ENCODE results near the gene PDCD10. TPM values are rescaled to one million over a fixed set of nuclear protein-coding genes. Genes with fewer than 3 reads are reported as not detected.

PDCD10 gene
- total RNA-seq, 4 donors from 2014 or later, result 53.6 to 95.4 (median 68.5) TPM

DNA sequence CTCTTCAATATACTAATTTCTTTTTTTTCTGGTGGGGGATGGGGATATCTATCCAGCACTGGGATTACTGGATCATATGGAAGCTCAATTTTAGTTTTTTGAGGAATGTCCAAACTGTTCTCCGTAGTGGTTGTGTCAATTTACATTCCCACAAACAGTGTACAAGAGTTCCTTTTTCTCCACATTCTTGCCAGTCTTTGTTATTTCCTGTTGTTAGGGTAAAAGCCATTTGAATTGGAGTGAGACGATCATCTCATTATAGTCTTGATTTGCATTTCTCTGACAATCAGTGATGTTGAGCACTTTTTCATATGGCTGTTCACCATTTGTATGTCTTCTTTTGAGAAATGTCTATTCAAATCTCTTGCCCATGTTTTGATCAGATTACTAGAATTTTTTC lies 68.1 kb downstream of the PDCD10 start:
- Histone ChIP-seq H3K4me1 (no peaks in the 10 kb centered on the region), H3K27ac (no peak overlapping the region), H3K36me3 (peaks cover 0 to 7% of the 10 kb centered on the region in 2 donors), H3K9me3 (no peaks in the 10 kb centered on the region), H3K27me3 (no peaks in the 10 kb centered on the region), H3K4me3 (no peak overlapping the region)
- 69 to 83% methylated on average over 1 to 2 of the region's 2 CpGs for WGBS, 2 donors (ENCODE audit: low coverage in 1 of 2)
- no peak for TF ChIP-seq POLR2AphosphoS5 (IDR thresholded peaks at IDR 0.05)
- ATAC-seq, result no peak

DNA sequence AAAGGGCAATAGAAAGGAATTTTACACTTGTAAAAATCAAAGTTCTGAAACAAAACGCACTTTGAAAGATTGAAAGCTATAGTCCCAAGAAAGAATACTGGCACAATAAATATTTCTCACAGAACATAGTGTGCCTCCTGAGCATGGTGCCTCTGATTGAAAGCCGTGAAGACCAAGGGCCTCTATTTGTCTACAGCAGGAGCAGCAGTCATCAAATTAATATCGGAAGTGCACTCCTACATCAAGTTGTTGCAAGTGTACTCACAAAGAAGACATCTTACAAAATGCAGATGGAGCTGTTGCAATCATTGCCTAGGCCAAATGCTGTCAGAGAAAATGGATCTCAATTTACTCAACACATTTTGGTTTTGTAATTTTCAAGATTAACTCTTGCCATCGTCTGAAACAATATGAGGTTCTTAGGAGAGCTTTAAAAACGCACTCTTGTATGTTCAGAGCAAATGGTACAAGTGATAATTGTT lies 71.7 kb downstream of the PDCD10 start:
- 71 to 79% methylated on average over 5 of the region's 5 CpGs for WGBS, 2 donors (ENCODE audit: low coverage in 1 of 2)
- no peaks in the 10 kb centered on the region for H3K9me3 ChIP-seq
- H3K4me3 ChIP-seq, result no peak overlapping the region
- H3K4me1 ChIP-seq, result no peaks in the 10 kb centered on the region
- H3K27ac ChIP-seq, result no peak overlapping the region
- no peak for ATAC-seq
- no peaks in the 10 kb centered on the region for H3K36me3 ChIP-seq
- no peaks in the 10 kb centered on the region for H3K27me3 ChIP-seq
- TF ChIP-seq, protein P1, sequence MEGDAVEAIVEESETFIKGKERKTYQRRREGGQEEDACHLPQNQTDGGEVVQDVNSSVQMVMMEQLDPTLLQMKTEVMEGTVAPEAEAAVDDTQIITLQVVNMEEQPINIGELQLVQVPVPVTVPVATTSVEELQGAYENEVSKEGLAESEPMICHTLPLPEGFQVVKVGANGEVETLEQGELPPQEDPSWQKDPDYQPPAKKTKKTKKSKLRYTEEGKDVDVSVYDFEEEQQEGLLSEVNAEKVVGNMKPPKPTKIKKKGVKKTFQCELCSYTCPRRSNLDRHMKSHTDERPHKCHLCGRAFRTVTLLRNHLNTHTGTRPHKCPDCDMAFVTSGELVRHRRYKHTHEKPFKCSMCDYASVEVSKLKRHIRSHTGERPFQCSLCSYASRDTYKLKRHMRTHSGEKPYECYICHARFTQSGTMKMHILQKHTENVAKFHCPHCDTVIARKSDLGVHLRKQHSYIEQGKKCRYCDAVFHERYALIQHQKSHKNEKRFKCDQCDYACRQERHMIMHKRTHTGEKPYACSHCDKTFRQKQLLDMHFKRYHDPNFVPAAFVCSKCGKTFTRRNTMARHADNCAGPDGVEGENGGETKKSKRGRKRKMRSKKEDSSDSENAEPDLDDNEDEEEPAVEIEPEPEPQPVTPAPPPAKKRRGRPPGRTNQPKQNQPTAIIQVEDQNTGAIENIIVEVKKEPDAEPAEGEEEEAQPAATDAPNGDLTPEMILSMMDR (IDR thresholded peaks at IDR 0.05), result no peak
- no peak for TF ChIP-seq POLR2A (IDR thresholded peaks at IDR 0.05)
- TF ChIP-seq EP300 (IDR thresholded peaks at IDR 0.05), result no peak
- TF ChIP-seq POLR2AphosphoS5 (IDR thresholded peaks at IDR 0.05), result no peak

GRCh38 chr3:167657684-167658225 lies 76.9 kb downstream of the PDCD10 start:
- TF ChIP-seq POLR2AphosphoS5 (IDR thresholded peaks at IDR 0.05), result no peak

GRCh38 chr3:167656821-167657220 lies 77.9 kb downstream of the PDCD10 start:
- no peak overlapping the region for H3K27ac ChIP-seq
- no peak for ATAC-seq
- H3K27me3 ChIP-seq, result no peaks in the 10 kb centered on the region
- peaks cover 0 to 3% (median 0%) of the 10 kb centered on the region in 3 donors for H3K4me1 ChIP-seq
- TF ChIP-seq POLR2A (IDR thresholded peaks at IDR 0.05), result no peak
- TF ChIP-seq EP300 (IDR thresholded peaks at IDR 0.05), result no peak
- TF ChIP-seq, protein P1 (IDR thresholded peaks at IDR 0.05), result no peak
- no peak for TF ChIP-seq POLR2AphosphoS5 (IDR thresholded peaks at IDR 0.05)
- H3K9me3 ChIP-seq, result no peaks in the 10 kb centered on the region
- H3K36me3 ChIP-seq, result no peaks in the 10 kb centered on the region
- WGBS, 2 donors (ENCODE audit: low coverage in 1 of 2), result 67 to 78% methylated on average over 1 of the region's 1 CpG
- H3K4me3 ChIP-seq, result no peak overlapping the region

More at GRCh38 chr3:167657684-167658225, 76.9 kb downstream of the PDCD10 start:
- Histone ChIP-seq H3K4me1 (peaks cover 0 to 2% (median 0%) of the 10 kb centered on the region in 3 donors), H3K27me3 (no peaks in the 10 kb centered on the region), H3K27ac (no peak overlapping the region), H3K9me3 (no peaks in the 10 kb centered on the region), H3K4me3 (no peak overlapping the region), H3K36me3 (no peaks in the 10 kb centered on the region)
- WGBS, 2 donors (ENCODE audit: low coverage in 1 of 2), result 80 to 82% methylated on average over 1 to 3 of the region's 3 CpGs
- no peak for ATAC-seq

DNA sequence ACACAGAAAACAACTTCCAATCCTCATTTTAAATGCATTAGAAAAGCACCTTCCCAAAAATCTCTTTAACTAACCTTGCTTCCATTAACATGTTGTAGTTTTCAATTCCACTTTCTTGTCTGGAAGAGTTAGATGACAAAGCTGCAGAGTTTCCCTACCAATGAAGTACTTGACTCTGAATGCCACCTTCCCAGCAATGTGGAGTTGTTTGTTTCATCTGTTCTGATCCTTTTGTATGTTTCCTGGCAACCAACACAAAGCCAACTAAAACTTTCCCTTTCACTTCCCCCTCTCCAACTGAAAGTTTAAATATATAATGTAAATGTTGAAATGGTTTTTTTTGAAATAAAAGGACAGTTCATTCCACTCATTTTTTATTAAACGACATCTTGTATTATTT lies 80.9 kb downstream of the PDCD10 start, which contains the start of gene WDR49:
WDR49 (minus strand) TSS at position 183 of the 400 bp plus-strand sequence. CDS start 517 bp downstream, outside the sequence.
- no peak for ATAC-seq
- Histone ChIP-seq H3K27ac (peak within 1 kb of the TSS; percentile 23 to 59 (median 33)), H3K4me3 (peak within 1 kb of the TSS; percentile 4 to 5), H3K4me1 (peaks cover 0 to 3% (median 0%) of the 10 kb centered on the region in 3 donors), H3K27me3 (no peaks in the 10 kb centered on the region), H3K9me3 (no peaks in the 10 kb centered on the region), H3K36me3 (no peaks in the 10 kb centered on the region)
- TF ChIP-seq POLR2AphosphoS5 (IDR thresholded peaks at IDR 0.05) (no peak), EP300 (IDR thresholded peaks at IDR 0.05) (no peak), POLR2A (IDR thresholded peaks at IDR 0.05) (no peak)
- TF ChIP-seq, protein P1 (IDR thresholded peaks at IDR 0.05), result no peak
- 10 to 11% methylated on average over 1 of the region's 1 CpG for WGBS, 2 donors (ENCODE audit: low coverage in 1 of 2)

DNA sequence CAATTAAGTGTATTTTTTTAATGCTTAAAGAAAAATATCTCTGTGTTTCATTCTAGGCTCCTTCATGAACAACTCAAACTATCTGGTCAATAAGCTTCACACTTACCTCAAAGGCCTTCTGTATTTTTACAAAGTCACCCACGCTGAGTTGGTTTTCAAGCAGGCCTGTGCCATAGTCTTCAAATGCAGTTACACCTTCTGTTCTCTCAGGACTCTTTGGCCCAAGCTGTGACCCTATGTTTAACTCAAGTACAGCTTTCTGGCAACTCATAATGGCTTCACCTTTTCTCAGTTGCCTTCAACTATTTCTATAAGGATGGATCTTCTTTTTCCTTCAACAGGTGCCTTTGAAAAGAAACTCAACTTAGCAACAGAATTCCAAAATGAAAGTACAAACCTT lies 81.5 kb downstream of the PDCD10 start:
- Histone ChIP-seq H3K4me1 (peaks cover 0 to 3% (median 0%) of the 10 kb centered on the region in 3 donors), H3K27me3 (no peaks in the 10 kb centered on the region), H3K27ac (peak overlapping the region; percentile 23 to 59 (median 33)), H3K9me3 (no peaks in the 10 kb centered on the region), H3K4me3 (peak overlapping the region in 1 of 2 donors; percentile 4), H3K36me3 (no peaks in the 10 kb centered on the region)
- 69 to 71% methylated on average over 1 of the region's 1 CpG for WGBS, 2 donors (ENCODE audit: low coverage in 1 of 2)
- TF ChIP-seq, protein P1 (IDR thresholded peaks at IDR 0.05), result no peak
- TF ChIP-seq POLR2AphosphoS5 (IDR thresholded peaks at IDR 0.05) (no peak), POLR2A (IDR thresholded peaks at IDR 0.05) (no peak), EP300 (IDR thresholded peaks at IDR 0.05) (no peak)
- ATAC-seq, result no peak
